ENCODE results near the gene SMIM23.

Gene SMIM23

GRCh38 chr5:171739271-171739670 is 46.3 kb upstream of the SMIM23 start:
- TF ChIP-seq SPI1 (IDR thresholded peaks at IDR 0.05; ENCODE audit: borderline replicate concordance, low read depth) = no peak
- TF ChIP-seq, protein P1, sequence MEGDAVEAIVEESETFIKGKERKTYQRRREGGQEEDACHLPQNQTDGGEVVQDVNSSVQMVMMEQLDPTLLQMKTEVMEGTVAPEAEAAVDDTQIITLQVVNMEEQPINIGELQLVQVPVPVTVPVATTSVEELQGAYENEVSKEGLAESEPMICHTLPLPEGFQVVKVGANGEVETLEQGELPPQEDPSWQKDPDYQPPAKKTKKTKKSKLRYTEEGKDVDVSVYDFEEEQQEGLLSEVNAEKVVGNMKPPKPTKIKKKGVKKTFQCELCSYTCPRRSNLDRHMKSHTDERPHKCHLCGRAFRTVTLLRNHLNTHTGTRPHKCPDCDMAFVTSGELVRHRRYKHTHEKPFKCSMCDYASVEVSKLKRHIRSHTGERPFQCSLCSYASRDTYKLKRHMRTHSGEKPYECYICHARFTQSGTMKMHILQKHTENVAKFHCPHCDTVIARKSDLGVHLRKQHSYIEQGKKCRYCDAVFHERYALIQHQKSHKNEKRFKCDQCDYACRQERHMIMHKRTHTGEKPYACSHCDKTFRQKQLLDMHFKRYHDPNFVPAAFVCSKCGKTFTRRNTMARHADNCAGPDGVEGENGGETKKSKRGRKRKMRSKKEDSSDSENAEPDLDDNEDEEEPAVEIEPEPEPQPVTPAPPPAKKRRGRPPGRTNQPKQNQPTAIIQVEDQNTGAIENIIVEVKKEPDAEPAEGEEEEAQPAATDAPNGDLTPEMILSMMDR (IDR thresholded peaks at IDR 0.05; ENCODE audit: insufficient read depth, low read length) = no peak
- no peak for TF ChIP-seq POLR2AphosphoS5 (IDR thresholded peaks at IDR 0.05; ENCODE audit: low read depth)
- no peak for TF ChIP-seq GABPA (IDR thresholded peaks at IDR 0.05; ENCODE audit: low read depth)
- TF ChIP-seq, protein P2, sequence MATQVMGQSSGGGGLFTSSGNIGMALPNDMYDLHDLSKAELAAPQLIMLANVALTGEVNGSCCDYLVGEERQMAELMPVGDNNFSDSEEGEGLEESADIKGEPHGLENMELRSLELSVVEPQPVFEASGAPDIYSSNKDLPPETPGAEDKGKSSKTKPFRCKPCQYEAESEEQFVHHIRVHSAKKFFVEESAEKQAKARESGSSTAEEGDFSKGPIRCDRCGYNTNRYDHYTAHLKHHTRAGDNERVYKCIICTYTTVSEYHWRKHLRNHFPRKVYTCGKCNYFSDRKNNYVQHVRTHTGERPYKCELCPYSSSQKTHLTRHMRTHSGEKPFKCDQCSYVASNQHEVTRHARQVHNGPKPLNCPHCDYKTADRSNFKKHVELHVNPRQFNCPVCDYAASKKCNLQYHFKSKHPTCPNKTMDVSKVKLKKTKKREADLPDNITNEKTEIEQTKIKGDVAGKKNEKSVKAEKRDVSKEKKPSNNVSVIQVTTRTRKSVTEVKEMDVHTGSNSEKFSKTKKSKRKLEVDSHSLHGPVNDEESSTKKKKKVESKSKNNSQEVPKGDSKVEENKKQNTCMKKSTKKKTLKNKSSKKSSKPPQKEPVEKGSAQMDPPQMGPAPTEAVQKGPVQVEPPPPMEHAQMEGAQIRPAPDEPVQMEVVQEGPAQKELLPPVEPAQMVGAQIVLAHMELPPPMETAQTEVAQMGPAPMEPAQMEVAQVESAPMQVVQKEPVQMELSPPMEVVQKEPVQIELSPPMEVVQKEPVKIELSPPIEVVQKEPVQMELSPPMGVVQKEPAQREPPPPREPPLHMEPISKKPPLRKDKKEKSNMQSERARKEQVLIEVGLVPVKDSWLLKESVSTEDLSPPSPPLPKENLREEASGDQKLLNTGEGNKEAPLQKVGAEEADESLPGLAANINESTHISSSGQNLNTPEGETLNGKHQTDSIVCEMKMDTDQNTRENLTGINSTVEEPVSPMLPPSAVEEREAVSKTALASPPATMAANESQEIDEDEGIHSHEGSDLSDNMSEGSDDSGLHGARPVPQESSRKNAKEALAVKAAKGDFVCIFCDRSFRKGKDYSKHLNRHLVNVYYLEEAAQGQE (IDR thresholded peaks at IDR 0.05; ENCODE audit: insufficient replicate concordance, low read depth) = no peak
- H3K27me3 ChIP-seq (ENCODE audit: insufficient read depth, poor library complexity, severe bottlenecking) = no peaks in the 10 kb centered on the region
- no peak overlapping the region for H3K4me3 ChIP-seq (replicated peaks; ENCODE audit: insufficient read depth, low read length)
- no peak overlapping the region for H3K27ac ChIP-seq (replicated peaks)
- DNase-seq (ENCODE audit: low read depth in 1 of 2, low spot score in 1 of 2) = no peak

DNA sequence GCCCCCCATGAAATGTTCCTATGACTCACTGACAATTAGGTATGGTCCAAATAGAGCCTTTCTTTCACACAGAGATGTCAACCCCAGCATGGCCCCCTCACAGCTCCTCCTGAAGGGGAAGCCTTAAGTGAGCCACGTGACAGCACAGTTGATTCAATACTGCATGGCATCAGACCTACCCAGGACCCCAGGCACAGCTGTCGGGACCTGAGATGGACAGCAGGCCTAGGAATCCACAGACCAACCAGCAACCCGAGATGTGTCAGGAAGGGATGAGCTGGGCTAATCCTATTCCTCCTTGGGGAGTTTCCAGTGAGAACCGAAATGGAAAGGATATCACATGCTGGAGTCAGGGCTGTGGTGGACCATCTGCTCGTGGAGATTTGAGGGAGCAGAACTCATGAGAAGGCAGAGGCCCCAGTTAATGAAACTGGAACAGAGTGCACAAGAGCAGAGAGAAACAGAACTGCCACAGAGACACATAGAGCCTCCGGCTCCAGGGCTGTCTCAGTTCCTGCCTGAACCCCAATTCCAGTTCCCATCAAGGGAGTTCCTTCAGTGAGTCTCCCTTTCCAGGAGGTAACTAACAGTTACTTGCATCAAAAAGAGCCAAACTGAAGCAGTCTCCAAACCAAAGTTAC is 42.1 kb upstream of the SMIM23 start:
- no peak overlapping the region for H3K27ac ChIP-seq (replicated peaks)
- no peak for DNase-seq (ENCODE audit: low read depth in 1 of 2, low spot score in 1 of 2)
- TF ChIP-seq, protein P1 (IDR thresholded peaks at IDR 0.05; ENCODE audit: insufficient read depth, low read length) = no peak
- TF ChIP-seq, protein P2 (IDR thresholded peaks at IDR 0.05; ENCODE audit: insufficient replicate concordance, low read depth) = no peak
- TF ChIP-seq SPI1 (IDR thresholded peaks at IDR 0.05; ENCODE audit: borderline replicate concordance, low read depth) (no peak), GABPA (IDR thresholded peaks at IDR 0.05; ENCODE audit: low read depth) (no peak), POLR2AphosphoS5 (IDR thresholded peaks at IDR 0.05; ENCODE audit: low read depth) (no peak)
- no peaks in the 10 kb centered on the region for H3K27me3 ChIP-seq (ENCODE audit: insufficient read depth, poor library complexity, severe bottlenecking)
- H3K4me3 ChIP-seq (replicated peaks; ENCODE audit: insufficient read depth, low read length) = no peak overlapping the region

DNA sequence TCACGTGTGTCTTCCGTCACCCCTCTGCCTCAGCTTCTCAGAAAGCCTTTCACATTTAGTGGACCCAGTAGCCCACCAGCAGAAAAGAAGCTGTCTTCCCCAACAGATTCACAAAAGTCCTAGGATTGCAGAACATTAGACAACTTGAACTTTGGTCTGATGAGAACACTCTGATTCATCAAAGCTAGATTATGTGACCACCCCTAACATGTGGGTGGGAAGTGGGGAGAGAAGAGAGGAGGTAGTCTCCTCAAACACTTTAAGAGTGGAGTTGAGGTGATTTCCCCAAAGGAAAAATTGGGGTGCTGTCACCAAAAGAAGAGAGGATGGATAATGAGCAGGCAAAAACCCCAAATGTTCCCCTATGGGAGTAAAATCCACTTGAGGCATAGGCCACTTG is 41.4 kb upstream of the SMIM23 start:
- no peak for DNase-seq (ENCODE audit: low read depth in 1 of 2, low spot score in 1 of 2)
- TF ChIP-seq, protein P1 (IDR thresholded peaks at IDR 0.05; ENCODE audit: insufficient read depth, low read length) = no peak
- TF ChIP-seq POLR2AphosphoS5 (IDR thresholded peaks at IDR 0.05; ENCODE audit: low read depth) = no peak
- no peak for TF ChIP-seq GABPA (IDR thresholded peaks at IDR 0.05; ENCODE audit: low read depth)
- TF ChIP-seq, protein P2 (IDR thresholded peaks at IDR 0.05; ENCODE audit: insufficient replicate concordance, low read depth) = no peak
- no peak for TF ChIP-seq SPI1 (IDR thresholded peaks at IDR 0.05; ENCODE audit: borderline replicate concordance, low read depth)
- H3K27ac ChIP-seq (replicated peaks) = no peak overlapping the region
- no peak overlapping the region for H3K4me3 ChIP-seq (replicated peaks; ENCODE audit: insufficient read depth, low read length)
- no peaks in the 10 kb centered on the region for H3K27me3 ChIP-seq (ENCODE audit: insufficient read depth, poor library complexity, severe bottlenecking)

All from HL-60 (cell line).